HEK293T (cell line): Measurements from ENCODE around the gene LACTBL1.

ENCODE experiments used
- CTCF ChIA-PET: fragments of 350-600 bp; formaldehyde crosslinking; extraction: SDS; loops from one replicate; lab custom pipeline; 2021; ENCODE audit warnings: antibody characterized with exemption, inconsistent platforms; lab: Yijun Ruan, JAX
- POLR2A ChIA-PET: fragments of 350-600 bp; formaldehyde crosslinking; extraction: SDS; loops from one replicate; lab custom pipeline; 2020; ENCODE audit warnings: antibody characterized with exemption, inconsistent platforms; lab: Yijun Ruan, JAX
- DNase-seq: peaks from one replicate; pipeline ENCODE4 v3.0.0; 2012; ENCODE audit warnings: mixed read lengths; ENCODE audit errors: extremely low spot score
- ARNT ChIP-seq: fragments of 450-650 bp; IDR thresholded peaks from 2 replicates; pipeline ENCODE4 v1.6.1; 2017; ENCODE audit warnings: mild to moderate bottlenecking
- BHLHE40 ChIP-seq: fragments of 450-650 bp; IDR thresholded peaks from 2 replicates; pipeline ENCODE4 v1.6.1; 2016; ENCODE audit warnings: mild to moderate bottlenecking, moderate library complexity, borderline replicate concordance
- CTBP1 ChIP-seq: fragments of 450-650 bp; IDR thresholded peaks from 2 replicates; pipeline ENCODE4 v1.6.1; 2016; ENCODE audit warnings: borderline replicate concordance
- ELF4 ChIP-seq: fragments of 450-650 bp; IDR thresholded peaks from 2 replicates; pipeline ENCODE4 v1.6.1; 2017; ENCODE audit warnings: antibody characterized with exemption
- FOXA1 ChIP-seq: fragments of 450-650 bp; IDR thresholded peaks from 2 replicates; pipeline ENCODE4 v1.6.1; 2016; ENCODE audit warnings: mild to moderate bottlenecking
- FOXK2 ChIP-seq: fragments of 450-650 bp; IDR thresholded peaks from 2 replicates; pipeline ENCODE4 v1.6.1; 2016; ENCODE audit warnings: mild to moderate bottlenecking
- FOXM1 ChIP-seq: fragments of 450-650 bp; IDR thresholded peaks from 2 replicates; pipeline ENCODE4 v1.6.1; 2017; ENCODE audit warnings: mild to moderate bottlenecking, borderline replicate concordance
- HDGF ChIP-seq: fragments of 450-650 bp; IDR thresholded peaks from 2 replicates; pipeline ENCODE4 v1.6.1; 2017; ENCODE audit warnings: antibody characterized with exemption, borderline replicate concordance
- L3MBTL2 ChIP-seq: fragments of 450-650 bp; conservative IDR thresholded peaks from 2 replicates; pipeline ENCODE4 v1.6.1; 2016; ENCODE audit warnings: mild to moderate bottlenecking
- LEF1 ChIP-seq: fragments of 450-650 bp; IDR thresholded peaks from 2 replicates; pipeline ENCODE4 v1.6.1; 2017; ENCODE audit warnings: mild to moderate bottlenecking, borderline replicate concordance
- NFRKB ChIP-seq: fragments of 450-650 bp; IDR thresholded peaks from 2 replicates; pipeline ENCODE4 v1.6.1; 2016; ENCODE audit warnings: mild to moderate bottlenecking, moderate library complexity
- SP1 ChIP-seq: fragments of 450-650 bp; IDR thresholded peaks from 2 replicates; pipeline ENCODE4 v1.6.1; 2017
- SUZ12 ChIP-seq: fragments of 450-650 bp; IDR thresholded peaks from 2 replicates; pipeline ENCODE4 v1.6.1; 2016; ENCODE audit warnings: mild to moderate bottlenecking
- TARDBP ChIP-seq: fragments of 450-650 bp; IDR thresholded peaks from 2 replicates; pipeline ENCODE4 v1.6.1; 2016
- ZNF384 ChIP-seq: fragments of 450-650 bp; IDR thresholded peaks from 2 replicates; pipeline ENCODE4 v1.6.1; 2016
- TF ChIP-seq, protein P1 (sequence below): fragments of 450-650 bp; IDR thresholded peaks from 2 replicates; pipeline ENCODE4 v1.6.1; 2016

Gene LACTBL1

DNA sequence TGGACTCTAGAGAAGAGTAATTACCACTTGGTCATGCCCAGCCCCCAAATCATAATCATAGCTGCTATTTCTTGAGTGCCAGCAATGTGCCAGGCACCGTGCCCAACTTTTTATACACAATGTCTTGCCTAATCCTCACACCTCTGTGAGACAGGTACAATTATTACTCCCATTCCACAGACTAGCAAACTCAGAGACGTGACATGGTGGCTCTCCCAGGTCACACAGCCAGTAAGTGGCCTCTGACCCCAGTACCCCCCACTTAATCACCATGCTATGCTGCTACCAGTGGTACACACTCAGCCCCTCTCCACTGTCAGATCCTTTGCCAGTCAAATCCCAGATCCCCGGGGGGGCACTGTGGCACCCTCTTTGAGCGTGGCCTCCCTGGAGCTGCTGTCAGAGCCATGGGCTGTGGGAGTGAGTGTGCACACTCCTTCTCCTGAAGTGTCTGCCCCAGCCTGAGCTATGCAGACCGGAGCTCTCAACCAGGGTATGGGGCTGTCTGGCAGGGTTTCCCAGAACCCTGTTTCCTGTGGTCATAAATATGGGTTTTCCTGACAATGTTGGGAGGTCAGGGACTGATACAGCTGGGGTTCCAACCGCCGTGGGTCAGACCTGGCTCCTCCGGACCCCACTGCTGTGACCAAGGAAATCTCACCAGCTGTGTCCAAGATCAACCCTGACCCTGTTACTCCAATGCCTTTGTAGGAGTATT is 51.8 kb downstream of the LACTBL1 start:
- no peak for TF ChIP-seq FOXA1
- no peak for TF ChIP-seq BHLHE40
- TF ChIP-seq CTBP1, result no peak
- TF ChIP-seq HDGF, result no peak
- TF ChIP-seq FOXM1, result no peak
- TF ChIP-seq ELF4, result no peak
- TF ChIP-seq NFRKB, result no peak
- TF ChIP-seq SP1, result no peak
- TF ChIP-seq L3MBTL2, result no peak
- TF ChIP-seq FOXK2, result no peak
- TF ChIP-seq SUZ12, result no peak
- no peak for TF ChIP-seq ZNF384
- TF ChIP-seq TARDBP, result no peak
- CTCF ChIA-PET, result interaction anchor here (1.3 kb wide), 2 partner anchors 9 to 217 kb away, joined by 6 to 9 read pairs; no protein-coding TSS in a partner anchor
- DNase-seq, result no peak
- POLR2A ChIA-PET, result interaction anchor here (1.1 kb wide), 1 partner anchor 98 kb away, joined by 4 read pairs; the partner anchor contains the start of gene KDM1A

GRCh38 chr1:22920026-22920733 is 52.5 kb downstream of the LACTBL1 start:
- TF ChIP-seq SUZ12 (no peak), ELF4 (no peak), CTBP1 (no peak), FOXK2 (no peak), BHLHE40 (no peak)
- CTCF ChIA-PET, result interaction anchor here (1.3 kb wide), 1 partner anchor 216 kb away, joined by 9 read pairs; no protein-coding TSS in a partner anchor
- no peak for DNase-seq
- POLR2A ChIA-PET, result no interaction called here

- ChIA-PET CTCF (no interaction called here), POLR2A (no interaction called here)
These were observed 53.2 kb downstream of the LACTBL1 start for GRCh38 chr1:22919341-22920025.

GRCh38 chr1:22918644-22919043 is 54.0 kb downstream of the LACTBL1 start:
- TF ChIP-seq LEF1, result no peak
- TF ChIP-seq BHLHE40, result no peak
- no peak for TF ChIP-seq TARDBP
- no peak for TF ChIP-seq HDGF
- TF ChIP-seq ZNF384, result no peak
- TF ChIP-seq SUZ12, result no peak
- no peak for TF ChIP-seq FOXM1
- TF ChIP-seq CTBP1, result no peak
- TF ChIP-seq NFRKB, result no peak
- no peak for TF ChIP-seq L3MBTL2
- TF ChIP-seq FOXA1, result no peak
- no peak for TF ChIP-seq ELF4
- no peak for TF ChIP-seq SP1
- TF ChIP-seq FOXK2, result no peak
- POLR2A ChIA-PET, result no interaction called here
- CTCF ChIA-PET, result no interaction called here
- DNase-seq, result no peak

More at GRCh38 chr1:22919341-22920025, 53.2 kb downstream of the LACTBL1 start:
- no peak for DNase-seq
- TF ChIP-seq FOXM1 (no peak), CTBP1 (no peak), HDGF (no peak), L3MBTL2 (no peak), SUZ12 (no peak), LEF1 (no peak), NFRKB (no peak), ZNF384 (no peak), BHLHE40 (no peak), TARDBP (no peak), SP1 (no peak)

DNA sequence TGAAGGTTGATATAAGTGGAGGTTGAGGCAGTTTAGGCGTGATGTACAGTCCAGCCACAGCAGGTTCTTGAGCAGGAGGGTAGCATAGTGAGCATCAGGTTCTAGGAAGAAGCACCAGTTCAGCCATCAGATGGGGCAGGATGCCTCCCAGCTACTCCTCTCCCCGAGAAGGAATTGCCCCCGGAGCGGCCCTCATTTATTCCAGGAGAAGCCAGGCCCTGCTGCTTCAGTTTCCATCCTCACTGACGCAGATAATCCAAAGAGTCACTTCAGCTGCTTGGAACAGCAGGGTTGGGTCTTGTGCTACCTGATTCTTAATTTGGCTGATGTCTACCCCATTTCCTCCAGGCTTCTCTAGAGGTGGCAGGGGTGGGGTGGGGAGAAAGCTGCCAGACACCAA is 54.7 kb downstream of the LACTBL1 start:
- TF ChIP-seq SUZ12 (no peak), L3MBTL2 (no peak), SP1 (no peak), ZNF384 (no peak), FOXA1 (no peak), ELF4 (no peak), NFRKB (no peak), FOXK2 (no peak), ARNT (no peak), TARDBP (no peak), LEF1 (no peak), BHLHE40 (no peak), CTBP1 (no peak), HDGF (no peak), FOXM1 (no peak)
- TF ChIP-seq, protein P1, sequence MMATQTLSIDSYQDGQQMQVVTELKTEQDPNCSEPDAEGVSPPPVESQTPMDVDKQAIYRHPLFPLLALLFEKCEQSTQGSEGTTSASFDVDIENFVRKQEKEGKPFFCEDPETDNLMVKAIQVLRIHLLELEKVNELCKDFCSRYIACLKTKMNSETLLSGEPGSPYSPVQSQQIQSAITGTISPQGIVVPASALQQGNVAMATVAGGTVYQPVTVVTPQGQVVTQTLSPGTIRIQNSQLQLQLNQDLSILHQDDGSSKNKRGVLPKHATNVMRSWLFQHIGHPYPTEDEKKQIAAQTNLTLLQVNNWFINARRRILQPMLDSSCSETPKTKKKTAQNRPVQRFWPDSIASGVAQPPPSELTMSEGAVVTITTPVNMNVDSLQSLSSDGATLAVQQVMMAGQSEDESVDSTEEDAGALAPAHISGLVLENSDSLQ, result no peak
- ChIA-PET CTCF (no interaction called here), POLR2A (no interaction called here)
- no peak for DNase-seq

- POLR2A ChIA-PET, result no interaction called here
- TF ChIP-seq ZNF384 (no peak), FOXK2 (no peak), FOXA1 (no peak), CTBP1 (no peak), HDGF (no peak)
- DNase-seq, result no peak
- CTCF ChIA-PET, result no interaction called here
These were observed 56.2 kb downstream of the LACTBL1 start for GRCh38 chr1:22916471-22916820.
